Nucleus accumbens (tissue), 56 donors: Measurements from ENCODE around the gene ALK.

ENCODE experiments used
- DNase-seq, 56 donors: peaks; one replicate each; lab custom pipeline; 2025; lab: John Stamatoyannopoulos, UW

Gene ALK

DNA sequence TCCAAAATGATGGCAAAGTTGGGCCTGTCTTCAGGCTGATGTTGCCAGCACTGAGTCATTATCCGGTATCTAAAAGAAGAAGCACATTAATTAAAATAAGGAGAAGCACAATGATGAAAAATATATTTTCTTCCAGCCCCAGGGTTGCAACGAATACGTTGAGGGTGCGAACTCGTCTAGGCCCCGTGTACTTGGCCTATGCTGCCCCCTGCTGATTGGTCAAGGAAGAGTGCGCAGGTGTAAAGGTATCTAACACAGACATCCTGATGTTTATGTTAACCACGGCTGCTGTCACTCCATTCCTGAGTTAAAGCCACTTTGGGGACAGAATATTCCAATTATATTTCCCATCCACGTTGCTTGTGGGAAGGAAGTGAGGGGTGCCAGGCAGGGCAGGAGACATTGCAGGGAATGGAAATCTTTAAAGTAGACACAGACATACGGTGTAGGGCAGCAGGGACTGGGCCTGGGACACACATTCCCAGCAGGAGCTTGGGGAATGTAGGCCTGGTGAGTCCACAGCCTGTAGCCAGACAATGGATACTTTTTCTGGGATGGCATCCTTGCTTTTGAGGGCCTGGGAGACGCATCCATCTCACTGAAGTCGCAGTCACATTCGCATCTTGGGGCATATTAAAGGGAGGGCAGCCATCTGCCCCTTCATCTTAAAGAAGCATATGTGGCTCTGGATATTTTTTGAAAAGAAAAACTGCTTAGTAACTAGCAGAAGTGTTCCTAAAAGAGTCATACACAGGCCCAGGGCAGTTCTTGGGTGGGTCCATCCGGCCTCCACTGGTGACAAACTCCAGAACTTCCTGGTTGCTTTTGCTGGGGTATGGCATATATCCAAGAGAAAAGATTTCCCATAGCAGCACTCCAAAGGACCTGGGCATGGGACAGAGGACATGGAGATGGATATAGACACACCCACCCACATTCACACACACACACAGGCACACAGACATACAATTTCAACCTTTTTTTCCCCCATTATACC lies 724.3 kb downstream of the ALK start:
- peak in 46 of 56 donors; percentile 4 to 83 (median 36) for DNase-seq

DNA sequence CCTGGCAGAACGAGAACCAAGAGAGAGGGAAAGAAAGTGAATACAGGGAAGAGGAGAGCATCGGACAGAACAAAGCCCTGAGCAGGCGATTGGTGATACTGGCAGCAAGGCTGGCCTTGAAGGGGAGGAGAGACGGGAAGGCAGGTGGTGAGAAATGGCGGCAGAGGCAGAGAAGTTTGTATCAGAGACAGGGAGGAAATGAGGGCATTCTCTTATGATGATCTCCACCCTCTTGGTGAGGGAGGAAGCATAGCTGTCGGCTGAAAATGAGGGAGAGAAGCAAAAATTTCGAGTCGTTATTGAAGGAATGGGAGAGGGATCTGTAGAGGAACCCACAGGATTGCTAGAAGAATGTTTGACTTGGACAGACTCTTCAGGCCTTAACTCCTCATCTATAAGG lies 725.6 kb downstream of the ALK start:
- no peak for DNase-seq

DNA sequence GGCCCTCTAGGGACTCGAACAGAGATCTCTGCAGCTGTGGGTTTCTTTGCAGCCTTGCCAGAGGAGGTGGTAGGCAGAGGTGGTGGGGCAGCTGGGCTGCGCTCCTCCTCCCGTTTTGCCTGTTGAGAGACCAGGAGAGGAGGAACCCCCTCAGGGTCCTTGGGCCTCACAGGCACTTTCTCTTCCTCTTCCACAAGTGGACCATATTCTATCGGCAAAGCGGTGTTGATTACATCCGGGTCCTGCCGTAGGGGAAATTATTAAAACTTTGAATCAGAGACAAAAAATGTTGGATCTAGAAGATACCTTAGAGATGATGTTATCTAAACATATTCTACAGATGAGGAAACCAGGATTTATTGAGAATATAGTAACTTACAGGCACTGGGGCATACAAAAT lies 727.7 kb downstream of the ALK start:
- DNase-seq: no peak

DNA sequence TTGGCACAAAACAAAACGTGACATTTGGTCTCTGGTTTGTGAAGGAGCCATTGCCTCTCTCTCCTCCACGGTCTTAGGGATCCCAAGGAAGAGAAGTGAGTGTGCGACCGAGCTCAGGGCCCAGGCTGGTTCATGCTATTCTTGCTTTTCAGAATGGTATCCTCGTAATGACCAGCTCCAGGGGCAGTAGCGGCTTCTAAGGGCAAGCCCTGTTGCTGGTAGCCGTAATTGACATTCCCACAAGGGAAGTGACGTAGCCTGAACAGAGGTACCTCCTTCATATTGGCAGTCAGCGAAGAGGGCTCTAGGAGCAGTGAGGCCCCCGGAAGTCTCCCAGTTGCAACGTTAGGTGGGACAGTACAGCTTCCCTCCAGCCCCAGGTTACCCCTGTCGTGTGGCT lies 728.3 kb downstream of the ALK start:
- DNase-seq: no peak

DNA sequence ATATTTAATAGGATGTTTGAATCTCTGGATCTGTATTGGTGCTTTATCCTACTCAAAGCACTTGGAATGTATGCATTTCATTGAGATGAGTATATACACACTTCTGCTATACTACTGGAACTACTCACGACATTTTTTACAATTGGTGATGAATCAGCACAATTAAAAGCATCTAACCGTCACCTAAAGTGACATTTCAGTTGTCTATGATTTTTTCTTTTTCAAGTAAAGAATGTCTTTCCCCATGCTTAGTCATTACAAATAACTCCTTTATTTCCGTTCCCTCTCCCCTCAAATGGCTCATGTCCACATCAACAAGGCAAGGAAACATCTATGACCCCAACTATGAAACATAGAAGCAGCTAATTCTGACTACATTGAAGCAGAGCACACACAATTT lies 728.9 kb downstream of the ALK start:
- DNase-seq: no peak

DNA sequence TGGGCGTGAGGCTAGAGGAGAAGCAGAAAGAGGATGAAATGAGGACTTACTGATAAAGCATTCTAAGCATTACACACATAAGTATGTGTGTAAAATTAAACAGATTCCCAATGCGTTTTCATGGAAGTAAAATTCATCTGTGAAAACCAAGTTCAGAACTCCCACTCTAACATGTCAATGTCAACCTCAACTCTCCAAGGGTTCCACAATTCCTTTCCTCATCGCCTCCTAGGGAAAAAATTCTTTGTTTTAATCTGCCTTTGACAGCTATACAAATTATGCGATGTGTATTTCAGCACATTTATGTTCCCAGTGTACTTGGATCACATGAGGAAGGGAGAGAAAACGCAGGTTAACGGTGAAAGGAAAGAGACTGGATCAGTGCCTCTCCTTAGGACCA lies 729.6 kb downstream of the ALK start:
- DNase-seq: no peak

DNA sequence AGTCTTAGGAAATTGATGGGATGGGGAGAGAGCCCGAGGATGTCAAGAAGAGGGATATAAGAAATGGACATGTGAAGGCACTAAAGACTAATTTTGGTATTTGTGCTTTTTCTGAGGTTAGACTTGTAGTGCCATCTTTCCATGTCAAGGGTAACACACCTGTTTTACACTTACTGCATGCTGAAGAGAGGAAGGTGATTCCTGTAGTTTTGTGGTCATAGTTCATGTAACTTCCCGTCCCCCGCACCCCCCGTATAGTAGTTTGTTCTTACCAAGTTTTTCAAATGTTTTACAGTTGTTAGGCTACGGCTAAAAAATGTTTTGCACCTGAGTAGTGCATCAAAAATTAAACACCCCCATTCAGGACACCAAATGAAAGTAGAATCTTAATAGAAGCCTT lies 732.3 kb downstream of the ALK start:
- no peak for DNase-seq

DNA sequence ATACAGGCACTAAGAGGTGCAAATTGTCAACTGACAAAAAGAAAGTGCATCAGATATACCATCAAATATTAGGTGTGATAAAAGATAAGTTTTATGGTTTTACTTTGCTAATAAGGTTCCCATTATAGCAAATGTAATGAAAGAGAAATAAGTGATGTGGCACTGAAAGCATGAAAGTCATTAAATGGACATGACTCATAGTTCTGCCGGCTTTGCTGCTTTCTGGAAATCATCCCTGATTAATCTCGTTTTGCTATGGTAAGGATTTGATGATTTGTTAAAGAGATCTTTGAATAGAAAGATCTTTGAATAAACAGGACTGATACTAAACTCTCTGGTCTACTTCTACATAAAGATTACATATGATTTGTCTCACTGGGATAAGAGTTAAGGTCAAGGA lies 733.5 kb downstream of the ALK start:
- no peak for DNase-seq

DNA sequence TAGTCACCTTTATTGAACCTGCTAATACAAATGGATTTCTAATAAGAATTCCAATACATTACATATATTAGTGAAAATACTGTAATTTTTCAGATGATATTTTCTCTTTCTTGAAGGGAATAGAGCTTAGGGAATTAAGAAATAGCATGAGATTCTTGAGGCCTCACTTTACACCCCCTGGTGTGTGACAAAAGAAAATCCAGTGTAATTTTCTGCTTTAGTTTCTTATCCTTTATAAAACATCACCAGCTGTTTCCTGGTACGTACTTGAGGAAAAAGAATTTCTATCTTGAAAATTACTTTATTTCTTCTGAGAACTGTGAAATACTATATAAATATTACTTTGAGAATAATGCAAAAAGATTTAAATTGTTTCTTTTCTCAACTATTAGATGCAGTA lies 734.6 kb downstream of the ALK start:
- DNase-seq: no peak

DNA sequence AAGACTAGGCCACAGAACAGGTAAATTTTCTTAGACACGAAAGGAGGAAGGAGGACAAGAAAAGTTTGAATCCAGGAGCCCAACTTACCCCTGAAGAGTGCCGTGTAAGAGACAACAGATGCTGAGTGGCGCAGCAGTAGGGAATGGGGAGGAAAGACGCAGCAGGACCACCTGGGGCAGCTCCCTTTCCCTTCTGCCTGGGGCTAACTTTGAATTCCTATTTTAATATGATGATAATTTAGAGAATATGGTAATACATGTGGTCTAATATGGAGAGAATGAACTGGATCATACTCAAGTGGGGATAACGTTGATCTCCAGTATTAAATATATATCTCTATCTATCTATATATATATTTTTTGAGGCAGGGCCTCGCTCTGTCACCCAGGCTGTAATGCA lies 736.9 kb downstream of the ALK start:
- no peak for DNase-seq

DNA sequence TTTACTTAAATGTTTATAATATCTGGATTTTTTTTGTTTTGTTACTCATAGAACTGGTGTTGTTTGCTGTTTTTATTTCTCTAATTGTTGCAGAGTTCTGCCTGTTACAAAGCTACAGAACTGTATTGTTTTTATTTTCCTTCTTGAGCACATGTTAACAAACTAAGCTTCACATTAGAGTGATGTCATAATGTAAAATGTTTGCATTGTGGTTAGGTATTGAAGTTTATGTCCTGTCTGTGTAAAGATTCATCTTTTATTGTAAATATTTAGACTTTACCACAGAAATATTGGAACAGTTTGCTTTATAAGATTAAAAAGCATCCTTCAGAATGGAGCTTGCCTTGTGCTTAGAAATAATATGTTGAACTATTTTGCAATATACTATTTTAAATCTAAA lies 738.5 kb downstream of the ALK start:
- no peak for DNase-seq

DNA sequence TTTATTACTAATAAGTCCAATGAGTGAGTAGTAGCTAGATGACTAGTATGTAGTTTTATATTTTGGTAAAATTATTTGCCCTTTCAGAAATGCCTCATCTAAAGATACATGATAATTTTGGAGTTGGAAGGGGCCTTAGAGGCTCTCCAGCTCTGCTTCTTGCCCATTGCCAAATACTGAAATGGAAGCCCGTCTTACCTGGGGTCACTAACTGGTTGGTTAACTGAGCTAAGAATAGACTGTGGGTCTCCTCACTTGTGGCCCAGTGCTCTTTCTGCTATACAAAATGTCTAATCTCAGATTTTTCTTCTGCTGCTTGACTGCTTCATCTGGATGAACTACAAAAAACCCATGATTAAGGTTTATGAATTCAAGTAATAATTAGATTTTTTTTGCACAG lies 739.1 kb downstream of the ALK start:
- DNase-seq: no peak

DNA sequence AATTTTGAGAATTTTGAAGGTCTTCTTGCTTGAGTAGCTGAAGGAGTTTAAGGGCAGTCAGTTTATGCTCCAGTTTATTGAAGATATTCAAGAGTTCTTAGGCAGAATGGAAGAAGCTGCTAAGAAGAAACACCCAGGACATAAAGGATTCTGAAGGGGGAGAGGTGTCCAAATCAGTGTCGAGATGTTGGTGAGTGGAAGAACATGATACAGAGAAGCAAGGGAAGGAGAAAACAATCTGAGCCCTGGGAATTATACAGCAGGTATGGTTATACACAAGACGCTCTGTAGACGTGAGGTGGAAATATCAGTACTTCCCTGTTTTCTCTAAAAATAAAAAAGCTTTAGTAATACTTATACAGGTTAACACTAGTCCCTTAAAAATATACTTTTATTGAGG lies 746.0 kb downstream of the ALK start:
- DNase-seq: no peak

DNA sequence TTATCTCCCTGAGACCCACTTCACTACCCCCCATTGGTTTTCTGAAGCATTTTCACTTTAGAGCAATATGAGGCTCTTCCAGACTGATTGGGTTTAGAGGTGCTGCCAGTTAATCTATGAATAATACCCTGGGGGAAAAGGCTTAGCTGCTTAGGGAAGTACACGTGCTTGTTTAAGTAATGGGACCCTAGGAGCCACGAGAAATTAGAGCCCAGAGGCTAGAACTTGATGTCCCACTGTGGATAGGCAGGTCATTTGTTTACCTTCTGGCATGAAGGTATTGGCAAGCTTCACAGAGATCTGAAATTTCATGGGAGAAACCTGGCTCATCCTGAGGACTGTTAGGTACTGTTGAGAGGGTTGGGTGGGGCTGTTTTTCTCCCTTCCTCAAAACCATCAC lies 746.4 kb downstream of the ALK start:
- DNase-seq: no peak

DNA sequence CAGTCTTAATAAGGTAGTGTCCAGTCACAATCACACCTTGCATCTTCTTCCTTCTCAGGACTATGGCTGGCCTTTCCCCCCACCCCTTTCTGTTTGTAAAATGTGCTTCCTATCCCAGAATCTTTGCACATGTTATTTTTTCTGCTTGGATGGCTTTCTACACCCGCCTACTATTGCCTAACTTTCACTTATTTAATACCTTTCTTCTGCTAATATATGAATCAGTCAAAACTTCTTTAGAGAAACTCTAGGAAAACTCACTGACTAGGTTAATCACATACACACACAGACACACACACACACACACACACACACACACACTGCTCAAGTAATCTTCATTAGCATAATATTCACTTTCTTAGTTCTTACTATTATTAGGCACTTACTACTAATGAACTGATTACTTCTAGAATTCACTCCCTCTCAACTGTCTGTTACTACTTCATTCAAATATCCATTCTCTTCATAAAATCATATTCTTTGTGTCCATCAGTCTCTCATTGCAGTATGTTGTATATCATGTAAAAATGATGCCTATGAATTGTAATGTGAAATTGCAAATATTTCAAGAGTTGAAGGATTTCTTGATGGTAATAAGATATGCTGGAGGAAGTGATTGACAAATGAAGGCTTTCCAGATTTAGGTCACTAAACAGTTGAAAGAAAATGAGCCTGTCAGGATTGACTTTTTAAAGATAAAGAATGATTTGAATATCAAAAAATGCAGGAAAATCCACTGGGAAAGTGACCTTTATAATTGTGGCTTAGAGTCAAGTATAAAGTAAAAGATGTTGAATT lies 754.9 kb downstream of the ALK start:
- DNase-seq: no peak

DNA sequence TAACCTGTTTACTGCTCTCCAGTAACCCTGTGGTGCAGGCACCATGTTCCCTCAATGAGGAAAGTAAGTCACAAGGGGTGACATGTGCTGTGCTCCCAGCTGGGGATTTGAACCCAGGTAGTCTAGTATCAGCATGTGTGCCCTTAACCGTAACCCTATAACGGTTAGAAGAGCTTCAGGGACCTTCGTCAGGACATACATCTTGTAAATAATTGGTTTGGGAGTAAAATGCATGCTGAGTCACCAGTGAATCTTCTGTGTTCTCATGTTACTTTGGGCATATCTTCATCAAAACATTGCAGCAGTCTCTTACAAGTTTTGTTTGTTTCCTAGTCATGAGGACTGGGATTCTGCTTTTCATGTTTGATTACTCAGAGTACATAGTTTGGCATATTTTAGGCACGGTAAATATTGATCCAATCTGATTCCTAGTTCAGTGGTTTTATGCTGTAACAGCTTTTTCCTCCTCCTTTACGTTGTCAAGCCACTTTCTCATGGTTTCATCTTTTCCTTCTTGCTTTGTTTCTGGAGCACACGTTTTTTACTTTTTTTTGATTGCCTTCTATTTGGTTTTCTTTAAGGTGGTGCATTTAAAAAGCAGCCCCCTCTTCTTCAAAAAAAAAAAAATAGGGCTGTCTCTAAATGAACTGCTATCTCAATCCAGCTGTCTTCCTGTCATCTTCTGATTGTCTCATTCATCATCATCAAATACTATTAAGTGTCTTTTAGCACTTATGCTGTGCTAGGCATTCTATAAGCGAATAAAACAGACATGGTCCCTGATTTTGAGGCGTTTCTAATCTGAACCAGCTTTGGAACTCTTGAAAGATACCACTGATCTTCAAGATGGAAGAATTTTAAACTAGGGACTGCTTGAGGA lies 755.8 kb downstream of the ALK start:
- no peak for DNase-seq

DNA sequence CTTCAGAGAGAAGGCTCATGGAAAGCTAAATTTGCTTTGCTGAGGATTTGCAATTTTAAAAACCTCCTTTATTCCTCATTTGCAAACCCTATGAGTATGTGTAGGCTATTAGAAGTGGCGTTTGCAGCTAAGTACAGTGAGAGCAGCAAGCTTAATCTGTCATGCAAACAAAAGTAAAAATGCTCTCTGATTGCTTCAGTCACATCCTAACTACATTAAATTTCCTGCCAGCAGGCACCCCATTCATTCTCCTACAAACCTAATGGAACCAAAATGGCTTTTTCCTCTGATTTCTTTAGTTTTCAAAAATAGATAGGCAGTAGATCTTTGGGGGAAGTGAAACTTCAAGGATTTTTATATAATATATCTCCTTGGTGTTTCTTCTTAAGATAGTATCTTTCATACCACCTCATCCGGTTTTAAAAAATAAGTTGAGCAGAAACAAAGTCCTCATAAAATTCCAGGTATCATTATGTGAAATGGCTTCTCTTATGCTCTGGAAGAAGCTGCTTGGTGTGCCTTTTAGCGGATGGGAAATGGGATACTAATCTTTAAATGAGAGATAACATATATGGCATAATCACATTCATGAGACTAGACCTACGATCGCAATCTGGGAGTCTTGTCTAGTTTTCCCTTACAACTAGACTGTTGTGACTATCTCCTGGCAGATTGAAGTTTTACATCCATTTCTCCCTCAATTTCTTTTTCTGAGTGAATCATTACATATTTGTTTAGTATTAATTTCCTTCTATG lies 757.1 kb downstream of the ALK start:
- no peak for DNase-seq

DNA sequence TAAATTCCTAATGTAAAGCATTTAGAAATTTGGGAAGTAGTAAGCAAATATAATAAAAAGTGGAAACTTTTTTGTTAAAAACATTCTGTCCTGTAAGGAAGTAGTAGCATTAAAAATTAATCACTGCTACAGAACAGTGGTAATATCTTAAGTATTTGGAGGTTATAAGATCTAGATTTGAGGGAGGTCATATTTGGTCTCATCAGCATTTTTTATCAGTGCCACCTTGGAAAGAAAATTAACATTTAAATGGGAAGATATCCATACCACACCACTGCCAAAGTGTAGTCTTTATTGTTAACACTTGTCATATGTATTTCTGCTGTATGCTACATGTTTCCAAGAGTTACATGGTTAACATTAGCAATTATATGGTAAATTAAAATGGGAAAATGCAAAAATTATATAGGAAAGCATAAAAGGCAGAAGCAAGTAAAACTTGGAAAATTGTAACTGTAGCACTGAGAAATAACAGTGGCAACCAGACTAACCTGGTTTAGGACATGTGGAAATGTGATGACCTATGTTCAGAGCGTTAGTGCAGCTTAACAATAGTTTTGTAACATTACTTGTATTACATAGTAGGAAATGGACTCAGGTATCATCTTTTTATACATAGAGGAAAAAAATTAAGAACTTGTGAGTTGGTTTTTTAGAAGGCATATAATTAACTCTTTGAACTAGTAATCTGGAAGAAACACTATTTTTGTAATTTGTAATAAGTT lies 759.0 kb downstream of the ALK start:
- no peak for DNase-seq

DNA sequence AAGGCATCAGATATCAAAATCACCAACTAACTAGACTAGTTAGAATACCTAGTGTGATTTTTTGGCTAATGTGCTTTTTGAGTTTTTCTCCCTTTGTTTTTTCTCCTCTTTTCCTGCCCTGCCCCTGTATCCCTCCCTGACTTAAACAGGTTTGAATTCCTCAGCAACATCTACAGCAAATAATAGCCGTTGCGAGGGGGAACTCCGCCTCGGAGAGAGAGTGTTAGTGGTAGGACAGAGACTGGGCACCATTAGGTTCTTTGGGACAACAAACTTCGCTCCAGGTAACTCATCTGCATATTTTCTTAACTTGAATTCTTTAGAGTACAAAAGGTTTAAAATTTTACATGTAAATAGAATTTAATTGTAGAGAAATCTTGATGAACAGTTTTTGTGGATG lies 761.2 kb downstream of the ALK start:
- no peak for DNase-seq
